Measurements from ENCODE around the gene PDK3. TPM values are rescaled to one million over a fixed set of nuclear protein-coding genes. Genes with fewer than 3 reads are reported as not detected.

Gene PDK3
- total and polyA plus RNA-seq, 2 donors = 8.4 to 21.5 TPM

DNA sequence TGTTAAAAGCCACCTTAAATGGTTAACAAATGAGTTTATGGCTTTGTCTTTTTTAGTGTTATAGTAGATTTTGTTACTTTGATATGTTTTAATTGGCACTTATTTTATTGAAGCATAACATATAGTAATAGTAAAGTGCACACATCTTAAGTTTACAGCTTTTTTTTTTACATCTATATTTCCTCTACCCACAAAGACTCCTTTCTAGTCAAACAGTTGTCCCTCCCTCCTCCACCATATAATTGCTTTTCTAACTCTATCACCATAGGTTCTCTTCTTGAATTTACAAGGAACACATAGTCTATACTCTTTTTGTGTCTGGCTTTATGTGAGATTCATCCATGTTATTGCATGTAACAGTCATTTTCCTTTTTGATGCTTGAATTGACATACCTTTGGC lies 71.5 kb downstream of the PDK3 start:
- DNase-seq (ENCODE audit: extremely low spot score) = no peak
- Histone ChIP-seq H3K27ac (ENCODE audit: low read depth) (no peak overlapping the region), H3K4me1 (ENCODE audit: insufficient read depth) (no peaks in the 10 kb centered on the region)

DNA sequence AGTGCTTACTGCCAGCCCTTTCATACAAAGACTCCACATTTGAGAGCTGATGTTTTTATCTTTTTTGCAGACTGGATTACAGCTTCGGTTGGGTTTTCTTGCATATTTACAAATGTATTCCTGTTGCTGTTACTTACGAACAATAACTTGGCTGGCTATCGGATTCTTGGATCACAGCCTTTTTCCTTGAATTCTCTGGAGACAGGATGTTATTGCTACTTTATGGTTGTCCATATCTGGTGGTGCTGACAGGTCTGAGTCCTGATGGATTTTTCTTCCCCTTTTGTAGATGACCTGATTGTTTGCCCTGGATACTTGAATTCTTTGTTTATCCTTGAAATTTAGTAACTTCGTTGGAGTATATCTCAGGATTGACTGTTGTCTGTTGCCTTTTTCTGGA lies 77.7 kb downstream of the PDK3 start:
- no peak overlapping the region for H3K27ac ChIP-seq (ENCODE audit: low read depth)
- H3K36me3 ChIP-seq (ENCODE audit: insufficient read depth) = no peaks in the 10 kb centered on the region
- no peak for DNase-seq (ENCODE audit: extremely low spot score)
- H3K4me3 ChIP-seq (ENCODE audit: low read depth, low read length) = no peak overlapping the region
- 19% methylated on average over 4 of the region's 4 CpGs for WGBS
- no peaks in the 10 kb centered on the region for H3K4me1 ChIP-seq (ENCODE audit: insufficient read depth)

More for the DNA sequence above, 71.5 kb downstream of the PDK3 start:
- Histone ChIP-seq H3K4me3 (ENCODE audit: low read depth, low read length) (no peak overlapping the region), H3K36me3 (ENCODE audit: insufficient read depth) (no peaks in the 10 kb centered on the region)

GRCh38 chrX:24547961-24548360 lies 82.9 kb downstream of the PDK3 start:
- 95% methylated on average over 1 of the region's 1 CpG for WGBS
- H3K36me3 ChIP-seq (ENCODE audit: insufficient read depth) = no peaks in the 10 kb centered on the region
- H3K27ac ChIP-seq (ENCODE audit: low read depth) = no peak overlapping the region
- no peaks in the 10 kb centered on the region for H3K4me1 ChIP-seq (ENCODE audit: insufficient read depth)
- DNase-seq (ENCODE audit: extremely low spot score) = no peak
- no peak overlapping the region for H3K4me3 ChIP-seq (ENCODE audit: low read depth, low read length)

DNA sequence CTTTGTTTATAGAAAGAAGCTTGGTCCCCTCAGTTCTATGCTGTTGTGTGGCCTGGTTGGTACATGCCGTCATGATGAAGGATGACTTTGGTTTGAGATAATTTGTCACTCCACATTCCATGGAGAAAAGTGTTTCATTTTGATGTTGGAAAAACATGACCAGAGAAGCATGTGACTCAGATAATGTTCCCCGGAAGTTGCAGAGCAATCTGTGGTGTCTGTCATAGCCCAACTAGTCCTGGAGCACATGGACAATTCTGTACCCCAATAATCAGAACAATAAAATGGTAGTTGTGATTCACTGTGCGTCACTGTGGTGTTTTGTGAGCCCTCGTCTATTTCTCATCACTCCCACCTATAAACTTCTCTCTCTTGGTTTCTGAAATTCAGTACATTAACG lies 85.1 kb downstream of the PDK3 start:
- H3K4me1 ChIP-seq (ENCODE audit: insufficient read depth) = no peaks in the 10 kb centered on the region
- no peaks in the 10 kb centered on the region for H3K36me3 ChIP-seq (ENCODE audit: insufficient read depth)
- no peak overlapping the region for H3K4me3 ChIP-seq (ENCODE audit: low read depth, low read length)
- H3K27ac ChIP-seq (ENCODE audit: low read depth) = no peak overlapping the region
- no peak for DNase-seq (ENCODE audit: extremely low spot score)
- WGBS = 85% methylated on average over 5 of the region's 5 CpGs

GRCh38 chrX:24553011-24553410 lies 87.9 kb downstream of the PDK3 start:
- no peaks in the 10 kb centered on the region for H3K36me3 ChIP-seq (ENCODE audit: insufficient read depth)
- H3K27ac ChIP-seq (ENCODE audit: low read depth) = no peak overlapping the region
- WGBS = 33% methylated on average over 4 of the region's 4 CpGs
- DNase-seq (ENCODE audit: extremely low spot score) = no peak
- H3K4me3 ChIP-seq (ENCODE audit: low read depth, low read length) = no peak overlapping the region
- H3K4me1 ChIP-seq (ENCODE audit: insufficient read depth) = no peaks in the 10 kb centered on the region

GRCh38 chrX:24561121-24561520 lies 96.0 kb downstream of the PDK3 start:
- no peak for DNase-seq (ENCODE audit: extremely low spot score)
- H3K27ac ChIP-seq (ENCODE audit: low read depth) = no peak overlapping the region
- H3K4me3 ChIP-seq (ENCODE audit: low read depth, low read length) = no peak overlapping the region
- no peaks in the 10 kb centered on the region for H3K36me3 ChIP-seq (ENCODE audit: insufficient read depth)
- 76% methylated on average over 5 of the region's 5 CpGs for WGBS
- no peaks in the 10 kb centered on the region for H3K4me1 ChIP-seq (ENCODE audit: insufficient read depth)

- WGBS = 89% methylated on average over 19 of the region's 19 CpGs
- Histone ChIP-seq H3K4me1 (ENCODE audit: insufficient read depth) (no peaks in the 10 kb centered on the region), H3K36me3 (ENCODE audit: insufficient read depth) (no peaks in the 10 kb centered on the region), H3K27ac (ENCODE audit: low read depth) (no peak overlapping the region), H3K4me3 (ENCODE audit: low read depth, low read length) (no peak overlapping the region)
- DNase-seq (ENCODE audit: extremely low spot score) = no peak
Measured at GRCh38 chrX:24563291-24564010, 98.4 kb downstream of the PDK3 start.

DNA sequence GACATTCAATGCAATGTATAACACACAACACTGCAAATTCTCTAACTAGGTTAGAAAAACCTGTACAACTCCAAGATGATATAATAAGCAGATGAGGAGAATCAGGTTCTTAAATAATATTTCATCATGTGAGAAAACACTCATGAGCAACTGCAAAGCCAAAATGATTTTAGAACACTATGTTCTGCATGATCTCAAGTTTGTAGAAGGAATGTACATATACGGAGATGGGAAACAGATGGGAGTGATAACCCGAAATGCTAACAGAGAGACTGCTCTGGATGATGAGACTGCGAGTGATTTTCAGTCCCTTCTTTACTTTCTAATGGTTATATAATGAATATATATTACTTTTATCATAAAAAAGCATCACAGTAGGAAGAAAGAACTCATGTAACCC lies 101.2 kb downstream of the PDK3 start:
- no peak overlapping the region for H3K27ac ChIP-seq (ENCODE audit: low read depth)
- no peaks in the 10 kb centered on the region for H3K4me1 ChIP-seq (ENCODE audit: insufficient read depth)
- no peaks in the 10 kb centered on the region for H3K36me3 ChIP-seq (ENCODE audit: insufficient read depth)
- no peak for DNase-seq (ENCODE audit: extremely low spot score)
- no peak overlapping the region for H3K4me3 ChIP-seq (ENCODE audit: low read depth, low read length)
- WGBS = 25% methylated on average over 3 of the region's 3 CpGs

- H3K36me3 ChIP-seq (ENCODE audit: insufficient read depth) = no peaks in the 10 kb centered on the region
- 62% methylated on average over 4 of the region's 4 CpGs for WGBS
- H3K4me3 ChIP-seq (ENCODE audit: low read depth, low read length) = no peak overlapping the region
- no peak overlapping the region for H3K27ac ChIP-seq (ENCODE audit: low read depth)
- no peaks in the 10 kb centered on the region for H3K4me1 ChIP-seq (ENCODE audit: insufficient read depth)
- no peak for DNase-seq (ENCODE audit: extremely low spot score)
Measured at GRCh38 chrX:24567169-24567568, 102.1 kb downstream of the PDK3 start.

DNA sequence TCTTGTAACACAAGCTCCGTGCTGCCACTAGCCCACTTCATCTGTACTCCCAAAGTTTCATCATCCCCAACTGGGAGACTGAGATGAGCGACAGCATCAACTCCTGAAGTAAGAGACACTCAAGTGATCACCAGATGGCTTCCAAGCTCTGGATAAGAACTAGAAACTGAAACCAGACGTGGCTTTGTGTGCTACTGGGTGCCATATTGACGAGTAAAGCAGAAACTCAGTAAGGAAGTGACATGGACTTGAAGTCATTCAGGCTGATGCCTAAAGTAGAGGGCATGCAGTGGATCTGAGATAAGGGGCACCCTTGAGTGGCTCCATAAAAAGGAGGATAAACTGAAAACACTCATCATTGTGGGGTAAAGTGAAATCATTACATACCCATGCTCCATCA lies 109.7 kb downstream of the PDK3 start:
- DNase-seq (ENCODE audit: extremely low spot score) = no peak
- Histone ChIP-seq H3K36me3 (ENCODE audit: insufficient read depth) (no peaks in the 10 kb centered on the region), H3K4me3 (ENCODE audit: low read depth, low read length) (no peak overlapping the region), H3K4me1 (ENCODE audit: insufficient read depth) (no peaks in the 10 kb centered on the region), H3K27ac (ENCODE audit: low read depth) (no peak overlapping the region)
- 85% methylated on average over 4 of the region's 4 CpGs for WGBS

DNA sequence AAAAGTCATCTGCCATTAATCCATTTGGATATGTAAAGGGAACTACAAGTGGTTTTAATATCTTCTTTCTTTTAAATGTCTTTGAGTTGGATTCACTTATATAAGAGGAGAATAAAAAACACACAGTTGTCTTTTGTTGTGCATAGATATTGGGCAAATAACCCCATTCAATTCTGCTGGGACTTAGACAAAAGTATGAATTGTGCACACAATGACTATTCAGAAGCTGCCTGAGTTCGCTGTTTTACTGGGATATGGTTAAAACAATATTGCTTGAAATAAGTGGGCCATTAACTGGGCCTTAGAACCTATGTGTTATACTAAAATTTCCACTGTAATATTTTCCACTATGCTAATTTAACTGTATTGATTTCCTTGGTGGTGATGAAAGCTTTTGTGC lies 110.4 kb downstream of the PDK3 start:
- Histone ChIP-seq H3K36me3 (ENCODE audit: insufficient read depth) (no peaks in the 10 kb centered on the region), H3K27ac (ENCODE audit: low read depth) (no peak overlapping the region), H3K4me1 (ENCODE audit: insufficient read depth) (no peaks in the 10 kb centered on the region), H3K4me3 (ENCODE audit: low read depth, low read length) (no peak overlapping the region)
- WGBS = 98% methylated on average over 1 of the region's 1 CpG
- no peak for DNase-seq (ENCODE audit: extremely low spot score)

DNA sequence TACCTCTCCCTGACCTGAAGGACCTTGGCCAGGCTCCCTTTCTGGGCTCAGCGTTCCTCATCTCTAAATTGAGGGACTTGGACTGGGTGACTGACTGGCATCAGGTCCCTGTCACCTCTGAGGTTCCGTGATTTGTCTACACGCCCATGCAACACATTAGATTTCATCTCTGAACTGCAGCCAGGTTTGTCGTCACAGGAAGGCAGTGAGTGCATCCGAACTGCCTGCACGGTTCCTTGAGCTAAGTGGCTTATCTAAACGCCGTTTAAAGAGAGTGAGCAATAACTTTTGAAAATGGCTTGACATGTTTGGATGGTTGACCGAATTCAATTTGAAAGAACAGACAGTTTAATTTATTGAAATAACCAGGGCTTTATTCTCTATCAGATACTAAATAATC lies 112.0 kb downstream of the PDK3 start:
- no peak for DNase-seq (ENCODE audit: extremely low spot score)
- H3K4me3 ChIP-seq (ENCODE audit: low read depth, low read length) = no peak overlapping the region
- no peak overlapping the region for H3K27ac ChIP-seq (ENCODE audit: low read depth)
- WGBS = 75% methylated on average over 9 of the region's 9 CpGs
- H3K36me3 ChIP-seq (ENCODE audit: insufficient read depth) = no peaks in the 10 kb centered on the region
- no peaks in the 10 kb centered on the region for H3K4me1 ChIP-seq (ENCODE audit: insufficient read depth)

Data from urinary bladder (tissue), 4 donors.